ENCODE data around the gene PTPN2. TPM values are rescaled to one million over a fixed set of nuclear protein-coding genes. Genes with fewer than 3 reads are reported as not detected.
"Not testable (repeated sequence)": the region's sequence is repeated elsewhere in the genome, so short reads cannot be mapped to it uniquely, and the experiment has no call there.

PTPN2 gene
- total RNA-seq, 2 experiments from 2014 or later: 64.9 to 68.1 TPM

- Mint-ChIP-seq H3K4me3 (no peak overlapping the region), H3K36me3 (peaks cover 4% of the 10 kb centered on the region), H3K9me3 (no peaks in the 10 kb centered on the region), H3K4me1 (no peaks in the 10 kb centered on the region), H3K27me3 (no peaks in the 10 kb centered on the region), H3K27ac (no peak overlapping the region)
- DNase-seq: no peak
- no peak for ATAC-seq (ENCODE audit: low read depth)
- POLR2A ChIA-PET: no interaction called here
These were observed 97.4 kb downstream of the PTPN2 start for GRCh38 chr18:12786669-12787068.

- no peak for ATAC-seq (ENCODE audit: low read depth)
- Mint-ChIP-seq H3K27ac (no peak overlapping the region), H3K27me3 (no peaks in the 10 kb centered on the region), H3K4me3 (no peak overlapping the region), H3K4me1 (no peaks in the 10 kb centered on the region), H3K9me3 (no peaks in the 10 kb centered on the region), H3K36me3 (peaks cover 2% of the 10 kb centered on the region)
- no peak for DNase-seq
- POLR2A ChIA-PET: no interaction called here
These were observed 100.5 kb downstream of the PTPN2 start for GRCh38 chr18:12783524-12783923.

- H3K4me1 Mint-ChIP-seq: no peaks in the 10 kb centered on the region
- POLR2A ChIA-PET: no interaction called here
- no peak overlapping the region for H3K27ac Mint-ChIP-seq
- H3K9me3 Mint-ChIP-seq: no peaks in the 10 kb centered on the region
- H3K36me3 Mint-ChIP-seq: peaks cover 2% of the 10 kb centered on the region
- no peaks in the 10 kb centered on the region for H3K27me3 Mint-ChIP-seq
- H3K4me3 Mint-ChIP-seq: no peak overlapping the region
- DNase-seq: no peak
- ATAC-seq (ENCODE audit: low read depth): no peak
These were observed 101.5 kb downstream of the PTPN2 start for GRCh38 chr18:12782521-12782920.

GRCh38 chr18:12779456-12779855 is 104.6 kb downstream of the PTPN2 start:
- Mint-ChIP-seq H3K27ac (no peak overlapping the region), H3K4me3 (no peak overlapping the region), H3K27me3 (no peaks in the 10 kb centered on the region), H3K36me3 (peaks cover 2% of the 10 kb centered on the region), H3K4me1 (peaks cover 2% of the 10 kb centered on the region), H3K9me3 (peaks cover 4% of the 10 kb centered on the region)
- POLR2A ChIA-PET: no interaction called here
- DNase-seq (no peak), ATAC-seq (ENCODE audit: low read depth) (no peak)

GRCh38 chr18:12779043-12779442 is 105.0 kb downstream of the PTPN2 start:
- DNase-seq: no peak
- Mint-ChIP-seq H3K4me3 (no peak overlapping the region), H3K36me3 (peaks cover 2% of the 10 kb centered on the region), H3K4me1 (peaks cover 2% of the 10 kb centered on the region), H3K27me3 (no peaks in the 10 kb centered on the region), H3K27ac (no peak overlapping the region), H3K9me3 (peaks cover 4% of the 10 kb centered on the region)
- POLR2A ChIA-PET: no interaction called here
- ATAC-seq (ENCODE audit: low read depth): no peak

GRCh38 chr18:12777500-12777944 is 106.5 kb downstream of the PTPN2 start:
- H3K27ac Mint-ChIP-seq: no peak overlapping the region
- H3K36me3 Mint-ChIP-seq: no peaks in the 10 kb centered on the region
- peak overlapping the region; percentile 60 for H3K4me3 Mint-ChIP-seq
- H3K9me3 Mint-ChIP-seq: peaks cover 4% of the 10 kb centered on the region
- no peaks in the 10 kb centered on the region for H3K27me3 Mint-ChIP-seq
- DNase-seq (no peak), ATAC-seq (ENCODE audit: low read depth) (no peak)
- H3K4me1 Mint-ChIP-seq: peaks cover 2% of the 10 kb centered on the region
- POLR2A ChIA-PET: interaction anchor here (1.0 to 4.8 kb wide), 3 partner anchors 63 to 213 kb away, joined by 3 to 56 read pairs (median 11); partner anchors contain the start of genes CEP192 and PTPN2

GRCh38 chr18:12776821-12777471 is 107.1 kb downstream of the PTPN2 start:
- Mint-ChIP-seq H3K27me3 (no peaks in the 10 kb centered on the region), H3K4me1 (peaks cover 2% of the 10 kb centered on the region), H3K4me3 (no peak overlapping the region), H3K27ac (no peak overlapping the region), H3K36me3 (peaks cover 2% of the 10 kb centered on the region), H3K9me3 (peaks cover 4% of the 10 kb centered on the region)
- DNase-seq: no peak
- ATAC-seq (ENCODE audit: low read depth): no peak
- POLR2A ChIA-PET: interaction anchor here (0.6 to 4.8 kb wide), 7 partner anchors 64 to 400 kb away, joined by 3 to 56 read pairs (median 4); partner anchors contain the start of genes AFG3L2, CEP192 and PTPN2

- POLR2A ChIA-PET: interaction anchor here (0.6 to 4.8 kb wide), 14 partner anchors 15 to 400 kb away, joined by 3 to 56 read pairs (median 4); partner anchors contain the start of genes AFG3L2, CEP192, PTPN2 and SEH1L
- DNase-seq; H3K9me3 Mint-ChIP-seq; H3K4me1 Mint-ChIP-seq; ATAC-seq (ENCODE audit: low read depth); H3K27ac Mint-ChIP-seq; H3K27me3 Mint-ChIP-seq; H3K36me3 Mint-ChIP-seq: not testable (repeated sequence)
- peak overlapping the region; percentile 83 for H3K4me3 Mint-ChIP-seq
These were observed 107.6 kb downstream of the PTPN2 start for GRCh38 chr18:12776415-12776814.

GRCh38 chr18:12774982-12775381 is 109.1 kb downstream of the PTPN2 start:
- ATAC-seq (ENCODE audit: low read depth) (peak; percentile 30), DNase-seq (no peak)
- POLR2A ChIA-PET: interaction anchor here (1.5 to 4.8 kb wide), 5 partner anchors 13 to 216 kb away, joined by 5 to 56 read pairs (median 5); partner anchors contain the start of genes CEP192 and PTPN2
- Mint-ChIP-seq H3K4me3 (peak overlapping the region; percentile 83), H3K9me3 (peaks cover 4% of the 10 kb centered on the region), H3K4me1 (peaks cover 2% of the 10 kb centered on the region), H3K27me3 (no peaks in the 10 kb centered on the region), H3K36me3 (peaks cover 3% of the 10 kb centered on the region), H3K27ac (peak overlapping the region; percentile 92)

GRCh38 chr18:12773369-12773768 is 110.7 kb downstream of the PTPN2 start:
- peaks cover 2% of the 10 kb centered on the region for H3K4me1 Mint-ChIP-seq
- POLR2A ChIA-PET: interaction anchor here (4.8 kb wide), 1 partner anchor 110 kb away, joined by 56 read pairs; the partner anchor contains the start of gene PTPN2
- DNase-seq (no peak), ATAC-seq (ENCODE audit: low read depth) (no peak)
- no peak overlapping the region for H3K4me3 Mint-ChIP-seq
- H3K36me3 Mint-ChIP-seq: peaks cover 3% of the 10 kb centered on the region
- no peaks in the 10 kb centered on the region for H3K27me3 Mint-ChIP-seq
- peaks cover 4% of the 10 kb centered on the region for H3K9me3 Mint-ChIP-seq
- H3K27ac Mint-ChIP-seq: no peak overlapping the region

GRCh38 chr18:12772111-12772510 is 111.9 kb downstream of the PTPN2 start:
- POLR2A ChIA-PET: no interaction called here
- no peak overlapping the region for H3K27ac Mint-ChIP-seq
- DNase-seq: no peak
- no peak overlapping the region for H3K4me3 Mint-ChIP-seq
- peaks cover 2% of the 10 kb centered on the region for H3K4me1 Mint-ChIP-seq
- H3K36me3 Mint-ChIP-seq: peaks cover 3% of the 10 kb centered on the region
- H3K9me3 Mint-ChIP-seq: peaks cover 4% of the 10 kb centered on the region
- ATAC-seq (ENCODE audit: low read depth): no peak
- no peaks in the 10 kb centered on the region for H3K27me3 Mint-ChIP-seq

GRCh38 chr18:12770469-12771219 is 113.4 kb downstream of the PTPN2 start:
- Mint-ChIP-seq H3K27me3 (no peaks in the 10 kb centered on the region), H3K36me3 (peaks cover 3% of the 10 kb centered on the region), H3K27ac (no peak overlapping the region), H3K9me3 (no peaks in the 10 kb centered on the region), H3K4me1 (peaks cover 2% of the 10 kb centered on the region), H3K4me3 (no peak overlapping the region)
- DNase-seq (no peak), ATAC-seq (ENCODE audit: low read depth) (no peak)
- POLR2A ChIA-PET: no interaction called here

GRCh38 chr18:12769644-12770440 is 114.2 kb downstream of the PTPN2 start:
- ATAC-seq (ENCODE audit: low read depth): no peak
- no peaks in the 10 kb centered on the region for H3K27me3 Mint-ChIP-seq
- DNase-seq: no peak
- H3K4me1 Mint-ChIP-seq: peaks cover 2% of the 10 kb centered on the region
- no peaks in the 10 kb centered on the region for H3K9me3 Mint-ChIP-seq
- H3K4me3 Mint-ChIP-seq: no peak overlapping the region
- POLR2A ChIA-PET: no interaction called here
- H3K27ac Mint-ChIP-seq: no peak overlapping the region
- H3K36me3 Mint-ChIP-seq: peaks cover 3% of the 10 kb centered on the region
